ENCODE data around the gene PAX8. TPM values are rescaled to one million over a fixed set of nuclear protein-coding genes. Genes with fewer than 3 reads are reported as not detected.

The PAX8 gene
- total RNA-seq, 1 donor from 2014 or later, result not detected

DNA sequence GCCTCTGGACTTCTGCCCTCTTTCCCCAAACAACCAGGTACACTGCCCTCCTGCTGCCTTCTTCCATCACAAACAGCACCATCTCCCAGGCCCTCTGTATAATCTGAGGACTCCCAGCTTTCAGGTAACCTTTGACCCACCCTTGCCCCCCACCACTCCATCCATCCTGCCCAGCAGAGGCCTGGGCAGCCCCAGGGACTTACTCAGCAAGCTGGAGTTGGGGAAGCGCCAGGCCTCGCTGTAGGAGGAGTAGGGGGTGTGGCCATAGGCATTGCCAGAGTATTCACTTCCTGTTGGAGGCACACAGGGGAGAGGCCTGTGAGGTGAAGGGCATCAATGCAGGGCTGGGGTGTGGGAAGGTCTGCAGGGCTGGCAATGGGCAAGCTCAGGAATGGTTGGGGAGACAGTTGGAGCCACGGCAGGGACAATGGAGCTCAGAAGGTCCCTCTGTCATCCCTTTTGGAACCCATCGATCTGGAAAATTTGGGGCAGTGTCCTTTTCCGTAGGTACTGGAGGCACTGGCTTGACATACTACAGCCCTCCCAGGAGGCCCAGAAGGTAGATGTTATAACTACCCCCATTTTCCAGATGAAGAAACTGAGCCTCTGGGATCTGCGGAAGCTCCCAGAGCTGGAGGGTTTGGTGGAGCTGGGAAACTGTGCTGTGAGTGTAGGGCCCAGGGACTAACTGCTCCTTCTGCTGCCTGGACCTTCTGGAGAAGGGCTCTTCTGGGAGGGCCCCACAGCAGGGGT is 58.7 kb downstream of the PAX8 start:
- FAIRE-seq, result no peak
- TF ChIP-seq, protein P1, sequence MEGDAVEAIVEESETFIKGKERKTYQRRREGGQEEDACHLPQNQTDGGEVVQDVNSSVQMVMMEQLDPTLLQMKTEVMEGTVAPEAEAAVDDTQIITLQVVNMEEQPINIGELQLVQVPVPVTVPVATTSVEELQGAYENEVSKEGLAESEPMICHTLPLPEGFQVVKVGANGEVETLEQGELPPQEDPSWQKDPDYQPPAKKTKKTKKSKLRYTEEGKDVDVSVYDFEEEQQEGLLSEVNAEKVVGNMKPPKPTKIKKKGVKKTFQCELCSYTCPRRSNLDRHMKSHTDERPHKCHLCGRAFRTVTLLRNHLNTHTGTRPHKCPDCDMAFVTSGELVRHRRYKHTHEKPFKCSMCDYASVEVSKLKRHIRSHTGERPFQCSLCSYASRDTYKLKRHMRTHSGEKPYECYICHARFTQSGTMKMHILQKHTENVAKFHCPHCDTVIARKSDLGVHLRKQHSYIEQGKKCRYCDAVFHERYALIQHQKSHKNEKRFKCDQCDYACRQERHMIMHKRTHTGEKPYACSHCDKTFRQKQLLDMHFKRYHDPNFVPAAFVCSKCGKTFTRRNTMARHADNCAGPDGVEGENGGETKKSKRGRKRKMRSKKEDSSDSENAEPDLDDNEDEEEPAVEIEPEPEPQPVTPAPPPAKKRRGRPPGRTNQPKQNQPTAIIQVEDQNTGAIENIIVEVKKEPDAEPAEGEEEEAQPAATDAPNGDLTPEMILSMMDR (IDR thresholded peaks at IDR 0.05; ENCODE audit: insufficient read depth, low read length, severe bottlenecking), result no peak

DNA sequence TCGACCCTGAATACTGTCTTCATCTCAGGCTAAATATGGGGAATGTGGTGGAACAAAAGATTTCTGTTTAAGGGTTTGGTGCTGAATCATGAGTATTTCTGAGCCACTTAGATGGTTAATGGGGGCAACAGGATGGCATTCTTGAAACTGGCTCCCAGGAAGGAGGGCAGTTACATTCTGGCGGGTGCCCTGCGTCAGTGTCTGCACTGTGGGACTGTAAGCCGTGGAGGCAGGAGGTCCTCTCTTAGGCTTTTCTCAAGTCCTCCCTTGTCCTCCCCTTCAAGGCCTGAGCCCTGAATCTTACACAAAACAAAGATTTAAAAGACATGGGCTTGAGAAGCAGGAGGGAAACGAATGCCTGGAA is 59.2 kb downstream of the PAX8 start:
- Histone ChIP-seq H3K36me3 (ENCODE audit: control insufficient read depth, insufficient read depth, low read length) (no peaks in the 10 kb centered on the region), H3K27me3 (ENCODE audit: control insufficient read depth, insufficient read depth, low read length) (no peaks in the 10 kb centered on the region), H3K4me3 (ENCODE audit: low read depth, low read length) (no peak overlapping the region)
- DNase-seq (ENCODE audit: low read depth) (no peak), FAIRE-seq (no peak)
- TF ChIP-seq, protein P1 (IDR thresholded peaks at IDR 0.05; ENCODE audit: insufficient read depth, low read length, severe bottlenecking), result no peak

More for the DNA sequence above, 58.7 kb downstream of the PAX8 start:
- H3K27me3 ChIP-seq (ENCODE audit: control insufficient read depth, insufficient read depth, low read length), result no peaks in the 10 kb centered on the region
- no peak overlapping the region for H3K4me3 ChIP-seq (ENCODE audit: low read depth, low read length)
- no peaks in the 10 kb centered on the region for H3K36me3 ChIP-seq (ENCODE audit: control insufficient read depth, insufficient read depth, low read length)
- peak; percentile 65 for DNase-seq (ENCODE audit: low read depth)

DNA sequence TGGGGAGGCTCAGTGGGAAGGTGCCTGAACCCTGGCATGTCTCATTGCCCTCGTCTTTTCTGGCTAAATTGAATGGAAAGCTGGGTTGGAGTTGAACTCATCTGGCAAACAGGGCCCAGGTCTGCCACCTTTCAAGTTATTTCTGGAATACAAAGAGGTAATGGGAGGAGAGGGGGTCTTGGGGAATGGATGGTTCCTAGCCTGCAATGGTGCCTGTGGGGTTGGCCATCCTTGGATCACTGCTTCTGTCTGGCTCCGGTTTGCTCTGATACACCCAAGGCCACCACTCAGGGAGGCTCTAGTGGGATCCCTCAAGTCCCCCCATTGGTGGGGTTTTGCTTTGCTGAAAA is 59.7 kb downstream of the PAX8 start:
- H3K4me3 ChIP-seq (ENCODE audit: low read depth, low read length), result no peak overlapping the region
- DNase-seq (ENCODE audit: low read depth) (no peak), FAIRE-seq (no peak)
- H3K27me3 ChIP-seq (ENCODE audit: control insufficient read depth, insufficient read depth, low read length), result no peaks in the 10 kb centered on the region
- H3K36me3 ChIP-seq (ENCODE audit: control insufficient read depth, insufficient read depth, low read length), result no peaks in the 10 kb centered on the region
- TF ChIP-seq, protein P1 (IDR thresholded peaks at IDR 0.05; ENCODE audit: insufficient read depth, low read length, severe bottlenecking), result no peak

DNA sequence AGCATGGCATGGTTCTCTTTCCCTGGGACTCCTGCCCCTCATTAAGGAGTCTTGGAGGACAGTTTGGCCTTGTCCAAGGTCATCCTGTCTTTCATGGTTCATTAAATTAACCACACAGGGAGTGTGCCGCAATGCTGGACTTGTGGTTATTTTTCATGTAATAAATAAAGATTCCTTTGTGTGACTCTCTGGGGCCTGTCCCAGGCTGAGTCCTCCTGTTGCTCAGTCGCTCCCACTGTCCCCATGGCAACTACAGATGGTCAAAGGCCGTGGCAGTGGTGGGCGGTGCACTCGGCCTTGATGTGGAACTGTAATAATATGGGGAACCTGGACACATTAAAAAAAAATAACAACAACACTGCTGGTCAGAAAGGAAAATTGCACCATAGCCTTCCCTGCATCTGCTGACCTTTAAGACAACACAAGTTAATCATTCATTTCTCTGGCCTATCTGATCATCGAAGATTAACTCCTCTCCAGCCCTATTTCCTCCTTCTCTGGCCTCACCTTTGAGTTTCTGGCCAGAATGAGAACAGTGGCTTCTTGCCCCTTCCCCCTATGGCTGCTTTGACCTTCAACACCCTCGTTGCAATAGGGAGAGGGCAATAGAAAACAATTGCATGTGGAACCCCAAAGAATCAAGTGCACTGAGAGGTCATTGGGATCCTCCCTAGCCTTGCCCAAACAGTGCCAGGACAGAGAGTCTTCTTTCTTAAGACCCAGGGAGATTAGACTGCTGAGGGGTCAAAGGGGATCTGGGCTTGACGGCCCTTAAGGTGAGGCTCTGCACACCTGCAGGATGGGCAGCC is 60.2 kb downstream of the PAX8 start:
- TF ChIP-seq, protein P1 (IDR thresholded peaks at IDR 0.05; ENCODE audit: insufficient read depth, low read length, severe bottlenecking), result no peak
- Histone ChIP-seq H3K36me3 (ENCODE audit: control insufficient read depth, insufficient read depth, low read length) (no peaks in the 10 kb centered on the region), H3K4me3 (ENCODE audit: low read depth, low read length) (no peak overlapping the region), H3K27me3 (ENCODE audit: control insufficient read depth, insufficient read depth, low read length) (no peaks in the 10 kb centered on the region)
- DNase-seq (ENCODE audit: low read depth) (no peak), FAIRE-seq (no peak)

DNA sequence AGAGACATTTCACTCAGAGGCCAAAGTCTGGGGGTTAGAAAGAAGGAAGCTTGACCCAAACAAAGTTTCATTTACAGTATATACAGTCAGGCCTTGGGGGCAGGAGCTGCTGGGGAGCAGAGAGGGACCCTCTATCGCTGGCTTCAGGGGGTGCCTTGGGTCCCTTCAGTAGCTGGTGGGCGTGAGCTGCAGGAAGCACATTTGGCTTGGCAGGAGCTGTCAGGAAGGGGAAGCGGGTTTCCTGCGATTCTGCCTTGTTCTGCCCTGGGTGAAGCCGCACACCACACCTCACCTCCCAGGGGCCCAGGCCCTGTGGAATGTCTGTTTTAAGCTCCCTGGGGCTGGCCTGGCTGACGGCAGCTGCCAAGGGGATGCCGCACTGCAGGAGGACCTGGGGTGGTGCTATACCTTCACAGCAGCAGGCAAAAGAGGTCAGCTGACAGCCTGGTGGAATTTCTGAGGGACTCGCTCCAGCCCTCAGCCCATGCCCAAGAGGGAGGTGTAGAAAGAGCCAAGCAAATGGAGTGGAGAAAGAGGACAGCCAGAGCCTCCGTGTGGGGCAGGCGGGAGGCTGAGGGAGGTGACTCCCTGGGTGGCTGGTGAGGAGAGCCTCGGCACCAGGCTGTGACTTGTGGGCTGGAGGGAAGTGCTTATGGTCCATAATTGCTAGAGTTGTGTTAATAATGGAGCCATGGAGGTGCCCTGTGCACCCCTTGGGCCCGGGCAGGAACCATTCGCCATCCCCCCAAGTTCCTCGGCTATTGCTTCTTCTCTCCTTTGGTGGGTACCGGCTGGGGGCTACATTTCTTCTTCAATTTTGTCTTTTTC is 61.1 kb downstream of the PAX8 start:
- TF ChIP-seq, protein P1 (IDR thresholded peaks at IDR 0.05; ENCODE audit: insufficient read depth, low read length, severe bottlenecking), result no peak
- Histone ChIP-seq H3K36me3 (ENCODE audit: control insufficient read depth, insufficient read depth, low read length) (no peaks in the 10 kb centered on the region), H3K4me3 (ENCODE audit: low read depth, low read length) (no peak overlapping the region), H3K27me3 (ENCODE audit: control insufficient read depth, insufficient read depth, low read length) (no peaks in the 10 kb centered on the region)
- no peak for DNase-seq (ENCODE audit: low read depth)
- no peak for FAIRE-seq
